Uterus (tissue), 4 donors: Measurements from ENCODE around the gene IL1RAPL2. TPM values are rescaled to one million over a fixed set of nuclear protein-coding genes. Genes with fewer than 3 reads are reported as not detected.

Experiments used
- DNase-seq, 2 donors: peaks; one replicate each; pipeline ENCODE4 v3.0.0-alpha.2; 2019 to 2020
- H3K27ac ChIP-seq, 2 donors: fragments of 200-600 bp; sonication (generic); 1 replicate in 1 of 2; 2 replicates in 1 of 2; pipeline ENCODE4 v1.5.1; 2016 to 2018
- H3K27me3 ChIP-seq, 2 donors: fragments of 200-600 bp; sonication (generic); one replicate each; pipeline ENCODE4 v1.5.1; 2018 to 2019; ENCODE audit warnings: control low read depth in 1 of 2
- H3K36me3 ChIP-seq, 2 donors: fragments of 200-600 bp; sonication (generic); one replicate each; pipeline ENCODE4 v1.5.1; 2019; ENCODE audit warnings: control low read depth in 1 of 2
- H3K4me1 ChIP-seq, 2 donors: fragments of 200-600 bp; sonication (generic); one replicate each; pipeline ENCODE4 v1.5.1; 2018 to 2019; ENCODE audit warnings: control low read depth in 1 of 2
- H3K4me3 ChIP-seq, 2 donors: fragments of 200-600 bp; sonication (generic); 1 replicate in 1 of 2; 2 replicates in 1 of 2; pipeline ENCODE4 v1.5.1; 2018 to 2019; ENCODE audit warnings: mild to moderate bottlenecking in 1 of 2
- H3K9me3 ChIP-seq, 2 donors: fragments of 200-600 bp; sonication (generic); one replicate each; pipeline ENCODE4 v1.5.1; 2019; ENCODE audit warnings: control low read depth in 1 of 2
- POLR2A ChIP-seq, 2 donors: fragments of 450-650 bp; IDR thresholded peaks; one replicate each; pipeline ENCODE4 v1.6.1; 2016; ENCODE audit warnings: antibody characterized with exemption in 2 of 2, mild to moderate bottlenecking in 1 of 2, moderate library complexity in 1 of 2
- intact Hi-C: fragments of 100-400 bp; cut with DNase I; formaldehyde crosslinking; loops from one replicate; pipeline ENCODE4 v1.15.1; 2023; ENCODE audit warnings: low total_unique reads
- total RNA-seq, 4 donors: library from RNA; depleted of rRNA in 3 of 4; stranded (reverse); fragments of >200 nt in 3 of 4; gene quantifications; one replicate each; pipeline versions ENCODE4 v1.1.0 to v1.2.4, GENCODE V29; 2014 to 2023
- TF ChIP-seq, protein P1 (sequence below), 4 experiments: fragments of 200-600 bp in 2 of 4; fragments of 450-650 bp in 2 of 4; sonication (generic) in 2 of 4; IDR thresholded peaks; one replicate each; pipeline ENCODE4 v1.5.1; 2016 to 2019; ENCODE audit warnings: antibody characterized with exemption in 4 of 4, mild to moderate bottlenecking in 2 of 4, moderate library complexity in 1 of 4
- donor health status: DM: yes; HTN: yes; CAD: no.

IL1RAPL2 gene
- total RNA-seq, 4 donors from 2014 or later = 2.1 TPM; not detected in 3

DNA sequence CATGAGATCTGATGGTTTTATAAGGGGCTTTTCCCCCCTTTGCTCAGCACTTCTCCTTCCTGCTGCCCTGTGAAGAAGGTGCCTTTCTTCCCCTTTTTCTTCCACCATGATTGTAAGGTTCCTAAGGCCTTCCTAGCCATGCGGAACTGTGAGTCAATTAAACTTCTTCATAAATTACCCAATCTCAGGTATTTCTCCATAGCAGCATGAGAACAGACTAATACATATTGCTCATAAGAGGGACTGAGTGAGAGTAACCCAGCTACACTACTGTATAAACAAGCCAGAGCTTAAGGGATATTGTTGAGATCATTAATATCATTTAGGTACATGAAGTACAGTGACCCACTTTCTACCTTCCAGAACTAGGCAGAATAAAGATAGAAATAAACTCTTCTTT lies 551.6 kb downstream of the IL1RAPL2 start:
- intact Hi-C loops = no loop called here
- H3K4me3 ChIP-seq = no peak overlapping the region
- H3K4me1 ChIP-seq = no peaks in the 10 kb centered on the region
- no peaks in the 10 kb centered on the region for H3K9me3 ChIP-seq
- TF ChIP-seq POLR2A (IDR thresholded peaks at IDR 0.05) = no peak
- TF ChIP-seq, protein P1, sequence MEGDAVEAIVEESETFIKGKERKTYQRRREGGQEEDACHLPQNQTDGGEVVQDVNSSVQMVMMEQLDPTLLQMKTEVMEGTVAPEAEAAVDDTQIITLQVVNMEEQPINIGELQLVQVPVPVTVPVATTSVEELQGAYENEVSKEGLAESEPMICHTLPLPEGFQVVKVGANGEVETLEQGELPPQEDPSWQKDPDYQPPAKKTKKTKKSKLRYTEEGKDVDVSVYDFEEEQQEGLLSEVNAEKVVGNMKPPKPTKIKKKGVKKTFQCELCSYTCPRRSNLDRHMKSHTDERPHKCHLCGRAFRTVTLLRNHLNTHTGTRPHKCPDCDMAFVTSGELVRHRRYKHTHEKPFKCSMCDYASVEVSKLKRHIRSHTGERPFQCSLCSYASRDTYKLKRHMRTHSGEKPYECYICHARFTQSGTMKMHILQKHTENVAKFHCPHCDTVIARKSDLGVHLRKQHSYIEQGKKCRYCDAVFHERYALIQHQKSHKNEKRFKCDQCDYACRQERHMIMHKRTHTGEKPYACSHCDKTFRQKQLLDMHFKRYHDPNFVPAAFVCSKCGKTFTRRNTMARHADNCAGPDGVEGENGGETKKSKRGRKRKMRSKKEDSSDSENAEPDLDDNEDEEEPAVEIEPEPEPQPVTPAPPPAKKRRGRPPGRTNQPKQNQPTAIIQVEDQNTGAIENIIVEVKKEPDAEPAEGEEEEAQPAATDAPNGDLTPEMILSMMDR (IDR thresholded peaks at IDR 0.05) = no peak
- DNase-seq = no peak
- H3K27me3 ChIP-seq = peaks cover 0 to 3% of the 10 kb centered on the region in 2 donors
- H3K27ac ChIP-seq = no peak overlapping the region
- H3K36me3 ChIP-seq = no peaks in the 10 kb centered on the region

DNA sequence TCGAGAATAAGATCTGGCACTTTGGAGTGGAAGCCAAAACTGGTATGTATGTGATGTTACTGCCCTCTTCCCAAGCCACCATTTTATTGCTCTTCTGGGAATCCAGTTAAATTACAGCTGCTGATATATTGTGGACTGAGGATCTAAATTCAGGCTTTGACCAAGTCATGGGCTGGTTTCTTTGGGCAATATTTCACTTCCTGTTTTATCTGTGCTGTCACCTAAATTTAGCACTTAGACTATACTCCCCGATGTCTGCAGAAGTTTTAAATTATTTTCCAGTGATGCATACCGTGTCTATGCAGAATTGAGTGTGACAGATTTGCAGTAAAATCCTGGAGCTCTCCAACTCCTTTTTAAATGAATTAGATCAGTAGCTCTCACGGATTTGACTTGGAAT lies 554.5 kb downstream of the IL1RAPL2 start:
- Histone ChIP-seq H3K27ac (no peak overlapping the region), H3K4me1 (no peaks in the 10 kb centered on the region), H3K9me3 (no peaks in the 10 kb centered on the region), H3K36me3 (no peaks in the 10 kb centered on the region), H3K4me3 (no peak overlapping the region), H3K27me3 (peaks cover 0 to 3% of the 10 kb centered on the region in 2 donors)
- no peak for DNase-seq
- TF ChIP-seq, protein P1 (IDR thresholded peaks at IDR 0.05) = no peak
- TF ChIP-seq POLR2A (IDR thresholded peaks at IDR 0.05) = no peak
- intact Hi-C loops = no loop called here

DNA sequence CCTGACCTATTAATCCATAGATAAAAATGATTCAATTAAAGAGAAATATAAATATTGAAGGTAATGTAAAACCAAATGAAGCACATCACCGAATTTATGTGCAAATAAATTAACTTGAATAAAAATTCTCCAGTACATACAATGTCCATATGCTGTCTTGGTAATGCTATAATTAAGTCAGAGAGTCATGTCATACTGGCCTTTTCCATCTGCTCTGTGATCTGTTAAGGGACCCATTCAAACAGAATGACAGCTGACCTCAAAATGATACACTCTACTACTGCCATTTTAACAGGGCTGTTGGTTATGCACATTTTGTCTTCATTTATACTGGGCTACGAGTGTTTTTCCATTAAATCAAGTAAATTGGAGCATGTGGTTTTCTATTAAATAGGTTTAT lies 555.2 kb downstream of the IL1RAPL2 start:
- no peak for DNase-seq
- H3K27ac ChIP-seq = no peak overlapping the region
- TF ChIP-seq POLR2A (IDR thresholded peaks at IDR 0.05) = no peak
- TF ChIP-seq, protein P1 (IDR thresholded peaks at IDR 0.05) = no peak
- intact Hi-C loops = no loop called here
- no peaks in the 10 kb centered on the region for H3K9me3 ChIP-seq
- no peaks in the 10 kb centered on the region for H3K36me3 ChIP-seq
- H3K4me1 ChIP-seq = no peaks in the 10 kb centered on the region
- H3K4me3 ChIP-seq = no peak overlapping the region
- H3K27me3 ChIP-seq = peaks cover 0 to 2% of the 10 kb centered on the region in 2 donors

DNA sequence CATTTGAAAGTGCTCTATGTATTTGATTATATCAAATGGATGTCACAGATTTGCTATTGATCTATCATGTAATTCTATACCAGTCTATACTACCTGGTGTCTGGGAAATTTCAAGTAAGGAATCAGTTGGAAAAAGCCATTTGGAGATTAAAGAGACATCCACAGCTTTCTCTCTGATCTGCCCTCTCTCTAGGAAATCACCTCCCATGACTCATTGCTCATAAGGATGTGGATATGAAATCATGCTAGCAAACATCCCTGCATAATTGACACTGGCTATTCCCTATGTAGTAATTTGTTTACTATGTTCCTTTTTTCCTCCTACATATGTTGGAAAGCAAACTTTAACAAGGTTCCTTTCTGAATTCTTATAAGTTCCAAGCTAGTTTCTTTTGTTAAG lies 560.2 kb downstream of the IL1RAPL2 start:
- Histone ChIP-seq H3K9me3 (no peaks in the 10 kb centered on the region), H3K4me3 (no peak overlapping the region), H3K27ac (no peak overlapping the region), H3K4me1 (no peaks in the 10 kb centered on the region), H3K27me3 (peaks cover 0 to 6% of the 10 kb centered on the region in 2 donors), H3K36me3 (no peaks in the 10 kb centered on the region)
- no peak for DNase-seq
- TF ChIP-seq, protein P1 (IDR thresholded peaks at IDR 0.05) = no peak
- TF ChIP-seq POLR2A (IDR thresholded peaks at IDR 0.05) = no peak
- intact Hi-C loops = no loop called here

DNA sequence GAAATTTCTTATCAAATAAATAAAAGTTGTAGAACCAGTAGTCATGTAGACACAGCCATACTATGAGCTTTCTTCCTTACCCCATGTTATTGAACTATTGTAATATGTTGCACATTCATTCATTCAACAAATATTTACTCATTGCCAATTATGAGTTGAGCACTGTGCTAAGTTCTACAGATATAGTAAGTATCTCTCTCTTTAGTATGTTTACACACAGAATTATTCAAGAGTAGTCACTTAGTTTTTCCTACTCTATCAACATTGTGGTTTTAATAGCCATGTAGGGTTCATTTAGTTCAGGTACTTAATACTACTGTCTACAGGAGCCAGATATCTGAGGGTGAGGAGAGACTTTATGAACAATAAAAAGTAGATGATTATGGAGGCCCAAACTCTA lies 568.3 kb downstream of the IL1RAPL2 start:
- no peaks in the 10 kb centered on the region for H3K36me3 ChIP-seq
- DNase-seq = no peak
- intact Hi-C loops = no loop called here
- TF ChIP-seq, protein P1 (IDR thresholded peaks at IDR 0.05) = no peak
- TF ChIP-seq POLR2A (IDR thresholded peaks at IDR 0.05) = no peak
- no peaks in the 10 kb centered on the region for H3K4me1 ChIP-seq
- no peak overlapping the region for H3K4me3 ChIP-seq
- H3K9me3 ChIP-seq = no peaks in the 10 kb centered on the region
- no peak overlapping the region for H3K27ac ChIP-seq
- H3K27me3 ChIP-seq = peaks cover 0 to 25% of the 10 kb centered on the region in 2 donors
